Panc1 (cell line): ENCODE results near the gene CEP128.

Source experiments
- POLR2AphosphoS5 ChIP-seq: IDR thresholded peaks from 2 replicates; pipeline ENCODE4 v1.6.1; 2012; ENCODE audit warnings: mild to moderate bottlenecking, low read depth, low read length, moderate library complexity
- TCF7L2 ChIP-seq: IDR thresholded peaks from 2 replicates; pipeline ENCODE4 v1.6.1; 2011; ENCODE audit warnings: mild to moderate bottlenecking, low read depth, low read length, inconsistent platforms
- TF ChIP-seq, protein P1 (sequence below): fragments of 450-650 bp; IDR thresholded peaks from 2 replicates; pipeline ENCODE4 v1.5.1; 2017; ENCODE audit warnings: mild to moderate bottlenecking
- TF ChIP-seq, protein P2 (sequence below), 2 experiments: IDR thresholded peaks; 2 replicates each; pipeline ENCODE4 v1.6.1; 2011 to 2012; ENCODE audit warnings: low read depth in 2 of 2, control low read depth in 1 of 2, low read length in 1 of 2, mild to moderate bottlenecking in 1 of 2, moderate library complexity in 1 of 2; ENCODE audit not compliant: insufficient read depth in 1 of 2

DNA sequence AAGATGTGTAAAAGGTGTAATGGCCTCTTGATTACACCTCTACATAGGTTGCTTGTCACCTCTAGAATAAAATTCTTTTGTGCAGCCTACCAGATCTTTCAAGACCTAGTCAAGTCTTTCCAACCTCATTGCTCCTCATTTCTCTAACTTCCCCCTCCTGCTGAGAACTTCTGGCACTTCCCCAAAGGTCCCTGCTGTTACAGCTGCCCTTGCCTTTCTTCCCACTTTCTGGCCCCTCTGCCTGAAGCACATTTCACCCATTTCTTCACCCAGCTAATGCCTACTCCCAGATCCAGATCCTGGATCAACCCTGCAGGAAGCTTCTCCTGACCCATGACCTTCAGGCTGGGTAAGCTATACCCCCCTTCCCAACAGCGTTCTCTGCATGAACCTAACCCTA, 15.4 kb upstream of the CEP128 start:
- TF ChIP-seq, protein P1, sequence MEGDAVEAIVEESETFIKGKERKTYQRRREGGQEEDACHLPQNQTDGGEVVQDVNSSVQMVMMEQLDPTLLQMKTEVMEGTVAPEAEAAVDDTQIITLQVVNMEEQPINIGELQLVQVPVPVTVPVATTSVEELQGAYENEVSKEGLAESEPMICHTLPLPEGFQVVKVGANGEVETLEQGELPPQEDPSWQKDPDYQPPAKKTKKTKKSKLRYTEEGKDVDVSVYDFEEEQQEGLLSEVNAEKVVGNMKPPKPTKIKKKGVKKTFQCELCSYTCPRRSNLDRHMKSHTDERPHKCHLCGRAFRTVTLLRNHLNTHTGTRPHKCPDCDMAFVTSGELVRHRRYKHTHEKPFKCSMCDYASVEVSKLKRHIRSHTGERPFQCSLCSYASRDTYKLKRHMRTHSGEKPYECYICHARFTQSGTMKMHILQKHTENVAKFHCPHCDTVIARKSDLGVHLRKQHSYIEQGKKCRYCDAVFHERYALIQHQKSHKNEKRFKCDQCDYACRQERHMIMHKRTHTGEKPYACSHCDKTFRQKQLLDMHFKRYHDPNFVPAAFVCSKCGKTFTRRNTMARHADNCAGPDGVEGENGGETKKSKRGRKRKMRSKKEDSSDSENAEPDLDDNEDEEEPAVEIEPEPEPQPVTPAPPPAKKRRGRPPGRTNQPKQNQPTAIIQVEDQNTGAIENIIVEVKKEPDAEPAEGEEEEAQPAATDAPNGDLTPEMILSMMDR = no peak
- TF ChIP-seq POLR2AphosphoS5 (no peak), TCF7L2 (no peak)
- TF ChIP-seq, protein P2, sequence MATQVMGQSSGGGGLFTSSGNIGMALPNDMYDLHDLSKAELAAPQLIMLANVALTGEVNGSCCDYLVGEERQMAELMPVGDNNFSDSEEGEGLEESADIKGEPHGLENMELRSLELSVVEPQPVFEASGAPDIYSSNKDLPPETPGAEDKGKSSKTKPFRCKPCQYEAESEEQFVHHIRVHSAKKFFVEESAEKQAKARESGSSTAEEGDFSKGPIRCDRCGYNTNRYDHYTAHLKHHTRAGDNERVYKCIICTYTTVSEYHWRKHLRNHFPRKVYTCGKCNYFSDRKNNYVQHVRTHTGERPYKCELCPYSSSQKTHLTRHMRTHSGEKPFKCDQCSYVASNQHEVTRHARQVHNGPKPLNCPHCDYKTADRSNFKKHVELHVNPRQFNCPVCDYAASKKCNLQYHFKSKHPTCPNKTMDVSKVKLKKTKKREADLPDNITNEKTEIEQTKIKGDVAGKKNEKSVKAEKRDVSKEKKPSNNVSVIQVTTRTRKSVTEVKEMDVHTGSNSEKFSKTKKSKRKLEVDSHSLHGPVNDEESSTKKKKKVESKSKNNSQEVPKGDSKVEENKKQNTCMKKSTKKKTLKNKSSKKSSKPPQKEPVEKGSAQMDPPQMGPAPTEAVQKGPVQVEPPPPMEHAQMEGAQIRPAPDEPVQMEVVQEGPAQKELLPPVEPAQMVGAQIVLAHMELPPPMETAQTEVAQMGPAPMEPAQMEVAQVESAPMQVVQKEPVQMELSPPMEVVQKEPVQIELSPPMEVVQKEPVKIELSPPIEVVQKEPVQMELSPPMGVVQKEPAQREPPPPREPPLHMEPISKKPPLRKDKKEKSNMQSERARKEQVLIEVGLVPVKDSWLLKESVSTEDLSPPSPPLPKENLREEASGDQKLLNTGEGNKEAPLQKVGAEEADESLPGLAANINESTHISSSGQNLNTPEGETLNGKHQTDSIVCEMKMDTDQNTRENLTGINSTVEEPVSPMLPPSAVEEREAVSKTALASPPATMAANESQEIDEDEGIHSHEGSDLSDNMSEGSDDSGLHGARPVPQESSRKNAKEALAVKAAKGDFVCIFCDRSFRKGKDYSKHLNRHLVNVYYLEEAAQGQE (IDR thresholded peaks at IDR 0.05; ENCODE audit: insufficient read depth in 1 of 2, low read depth in 2 of 2, low read length in 1 of 2) = no peak
